ENCODE results near the gene SAMD14.

The SAMD14 gene
- 0.52 to 0.78 (median 0.77) reads per million in 3 donors for total RNA-seq

- Histone ChIP-seq H3K27ac (ENCODE audit: insufficient read depth, low read length, poor library complexity, severe bottlenecking) (peak within 1 kb of the TSS; percentile 32), H3K4me1 (ENCODE audit: control insufficient read depth, insufficient read depth, low read length, poor library complexity, severe bottlenecking) (peaks cover 21% of the 10 kb centered on the region), H3K9me3 (ENCODE audit: control insufficient read depth, low read length) (no peaks in the 10 kb centered on the region), H3K36me3 (ENCODE audit: control insufficient read depth, insufficient read depth, low read length) (peaks cover 7% of the 10 kb centered on the region), H3K4me3 (ENCODE audit: insufficient read depth, low read depth, low read length, poor library complexity, severe bottlenecking) (peak within 1 kb of the TSS; percentile 62), H3K27me3 (replicated peaks; ENCODE audit: control insufficient read depth, insufficient read depth, low read length, poor library complexity, severe bottlenecking) (no peaks in the 10 kb centered on the region)
- peak; percentile 36 to 46 (median 44) for DNase-seq
These were observed at the start of gene SAMD14 for GRCh38 chr17:50129728-50130558. TSS of gene SAMD14 (minus strand) at chr17:50130160. CDS start at chr17:50124959, 5,201 bp downstream.

GRCh38 chr17:50177983-50178834, 48.2 kb upstream of the SAMD14 start:
- Histone ChIP-seq H3K27ac (ENCODE audit: insufficient read depth, low read length, poor library complexity, severe bottlenecking) (no peak overlapping the region), H3K4me3 (ENCODE audit: insufficient read depth, low read depth, low read length, poor library complexity, severe bottlenecking) (no peak overlapping the region), H3K4me1 (ENCODE audit: control insufficient read depth, insufficient read depth, low read length, poor library complexity, severe bottlenecking) (no peaks in the 10 kb centered on the region), H3K9me3 (ENCODE audit: control insufficient read depth, low read length) (no peaks in the 10 kb centered on the region), H3K36me3 (ENCODE audit: control insufficient read depth, insufficient read depth, low read length) (no peaks in the 10 kb centered on the region), H3K27me3 (replicated peaks; ENCODE audit: control insufficient read depth, insufficient read depth, low read length, poor library complexity, severe bottlenecking) (no peaks in the 10 kb centered on the region)
- peak; percentile 12 to 41 (median 27) for DNase-seq

- H3K27ac ChIP-seq (ENCODE audit: insufficient read depth, low read length, poor library complexity, severe bottlenecking), result no peak overlapping the region
These were observed 47.5 kb upstream of the SAMD14 start for GRCh38 chr17:50177476-50177875.

DNA sequence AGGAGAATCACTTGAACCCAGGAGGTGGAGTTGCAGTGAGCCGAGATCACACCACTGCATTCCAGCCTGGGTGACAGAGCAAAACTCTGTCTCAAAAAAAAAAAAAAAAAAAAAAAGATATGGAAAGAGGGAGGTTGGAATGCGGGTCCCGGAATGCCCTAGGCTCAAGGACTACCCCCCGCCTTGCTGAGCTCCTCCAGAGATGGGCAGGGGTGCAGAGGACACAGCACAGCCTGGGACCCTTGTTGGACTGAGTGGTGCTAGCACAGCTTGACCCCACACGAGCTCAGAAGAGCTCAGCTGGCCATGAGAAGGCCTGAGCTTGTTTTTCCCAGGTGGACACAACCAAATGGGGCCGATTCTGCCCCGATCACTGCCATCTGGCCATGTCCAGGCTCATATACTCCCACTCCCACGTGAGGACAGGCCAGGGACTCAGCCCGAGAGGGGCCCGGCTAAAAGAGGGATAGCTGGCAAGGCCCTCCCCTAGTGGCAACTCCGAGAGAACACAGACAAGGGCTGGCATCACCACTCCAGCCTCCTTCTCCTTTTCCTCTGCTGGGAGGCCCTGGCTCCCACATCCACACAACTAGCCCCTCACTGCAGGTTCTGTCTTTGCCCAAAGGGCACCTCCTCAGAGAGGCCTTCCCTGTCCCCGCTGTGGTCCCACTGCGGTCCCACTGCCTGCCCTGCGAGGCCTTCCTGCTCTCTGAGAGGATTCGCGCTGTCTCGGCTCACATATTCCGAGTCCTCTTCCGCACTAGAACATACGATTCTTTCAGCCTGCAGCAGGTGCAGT, 46.8 kb upstream of the SAMD14 start:
- no peaks in the 10 kb centered on the region for H3K27me3 ChIP-seq (replicated peaks; ENCODE audit: control insufficient read depth, insufficient read depth, low read length, poor library complexity, severe bottlenecking)
- no peaks in the 10 kb centered on the region for H3K4me1 ChIP-seq (ENCODE audit: control insufficient read depth, insufficient read depth, low read length, poor library complexity, severe bottlenecking)
- no peak overlapping the region for H3K4me3 ChIP-seq (ENCODE audit: insufficient read depth, low read depth, low read length, poor library complexity, severe bottlenecking)
- no peak overlapping the region for H3K27ac ChIP-seq (ENCODE audit: insufficient read depth, low read length, poor library complexity, severe bottlenecking)
- no peak for DNase-seq
- no peaks in the 10 kb centered on the region for H3K9me3 ChIP-seq (ENCODE audit: control insufficient read depth, low read length)
- no peaks in the 10 kb centered on the region for H3K36me3 ChIP-seq (ENCODE audit: control insufficient read depth, insufficient read depth, low read length)

More at GRCh38 chr17:50177476-50177875, 47.5 kb upstream of the SAMD14 start:
- Histone ChIP-seq H3K9me3 (ENCODE audit: control insufficient read depth, low read length) (no peaks in the 10 kb centered on the region), H3K4me3 (ENCODE audit: insufficient read depth, low read depth, low read length, poor library complexity, severe bottlenecking) (no peak overlapping the region), H3K36me3 (ENCODE audit: control insufficient read depth, insufficient read depth, low read length) (no peaks in the 10 kb centered on the region), H3K4me1 (ENCODE audit: control insufficient read depth, insufficient read depth, low read length, poor library complexity, severe bottlenecking) (no peaks in the 10 kb centered on the region), H3K27me3 (replicated peaks; ENCODE audit: control insufficient read depth, insufficient read depth, low read length, poor library complexity, severe bottlenecking) (no peaks in the 10 kb centered on the region)
- no peak for DNase-seq

GRCh38 chr17:50175035-50175807, 45.3 kb upstream of the SAMD14 start:
- no peaks in the 10 kb centered on the region for H3K9me3 ChIP-seq (ENCODE audit: control insufficient read depth, low read length)
- DNase-seq, result no peak
- no peaks in the 10 kb centered on the region for H3K36me3 ChIP-seq (ENCODE audit: control insufficient read depth, insufficient read depth, low read length)
- H3K27ac ChIP-seq (ENCODE audit: insufficient read depth, low read length, poor library complexity, severe bottlenecking), result no peak overlapping the region
- no peaks in the 10 kb centered on the region for H3K27me3 ChIP-seq (replicated peaks; ENCODE audit: control insufficient read depth, insufficient read depth, low read length, poor library complexity, severe bottlenecking)
- H3K4me1 ChIP-seq (ENCODE audit: control insufficient read depth, insufficient read depth, low read length, poor library complexity, severe bottlenecking), result no peaks in the 10 kb centered on the region
- H3K4me3 ChIP-seq (ENCODE audit: insufficient read depth, low read depth, low read length, poor library complexity, severe bottlenecking), result no peak overlapping the region

GRCh38 chr17:50174444-50174843, 44.5 kb upstream of the SAMD14 start:
- Histone ChIP-seq H3K4me1 (ENCODE audit: control insufficient read depth, insufficient read depth, low read length, poor library complexity, severe bottlenecking) (peaks cover 2% of the 10 kb centered on the region), H3K27me3 (replicated peaks; ENCODE audit: control insufficient read depth, insufficient read depth, low read length, poor library complexity, severe bottlenecking) (no peaks in the 10 kb centered on the region), H3K27ac (ENCODE audit: insufficient read depth, low read length, poor library complexity, severe bottlenecking) (no peak overlapping the region), H3K4me3 (ENCODE audit: insufficient read depth, low read depth, low read length, poor library complexity, severe bottlenecking) (no peak overlapping the region), H3K9me3 (ENCODE audit: control insufficient read depth, low read length) (no peaks in the 10 kb centered on the region), H3K36me3 (ENCODE audit: control insufficient read depth, insufficient read depth, low read length) (no peaks in the 10 kb centered on the region)
- DNase-seq, result no peak

DNA sequence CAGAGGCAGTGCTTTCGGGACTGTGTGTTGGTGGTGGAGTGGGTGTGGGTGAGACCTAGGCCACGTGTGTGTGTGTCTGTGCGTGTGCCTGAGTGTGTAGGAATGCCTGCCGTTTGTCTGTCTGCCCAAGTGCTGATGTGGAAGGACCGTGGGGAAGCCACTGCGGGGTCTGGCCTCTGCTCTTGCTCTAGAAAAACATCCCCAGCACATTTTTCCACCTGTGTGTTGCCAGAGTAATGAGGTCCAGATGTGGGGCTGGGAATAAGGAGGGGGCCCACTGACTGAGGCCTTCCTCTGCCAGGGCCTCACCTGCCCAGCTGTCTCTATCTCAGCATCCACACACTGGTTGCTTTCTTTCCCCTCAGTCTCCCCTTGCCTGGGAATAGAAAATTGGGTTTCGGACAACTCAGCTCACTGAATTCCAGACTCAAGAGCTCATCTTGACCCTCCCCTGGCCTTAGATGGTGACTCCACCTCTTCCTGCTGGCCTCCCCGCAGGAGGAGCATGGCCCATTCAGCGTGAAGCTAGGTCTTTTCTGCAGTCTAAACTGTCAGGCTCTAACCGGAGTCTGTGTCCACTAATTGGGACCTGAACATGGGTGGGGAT, 43.5 kb upstream of the SAMD14 start:
- Histone ChIP-seq H3K4me1 (ENCODE audit: control insufficient read depth, insufficient read depth, low read length, poor library complexity, severe bottlenecking) (peaks cover 6% of the 10 kb centered on the region), H3K4me3 (ENCODE audit: insufficient read depth, low read depth, low read length, poor library complexity, severe bottlenecking) (no peak overlapping the region), H3K27me3 (replicated peaks; ENCODE audit: control insufficient read depth, insufficient read depth, low read length, poor library complexity, severe bottlenecking) (no peaks in the 10 kb centered on the region), H3K36me3 (ENCODE audit: control insufficient read depth, insufficient read depth, low read length) (no peaks in the 10 kb centered on the region), H3K9me3 (ENCODE audit: control insufficient read depth, low read length) (no peaks in the 10 kb centered on the region), H3K27ac (ENCODE audit: insufficient read depth, low read length, poor library complexity, severe bottlenecking) (no peak overlapping the region)
- no peak for DNase-seq

DNA sequence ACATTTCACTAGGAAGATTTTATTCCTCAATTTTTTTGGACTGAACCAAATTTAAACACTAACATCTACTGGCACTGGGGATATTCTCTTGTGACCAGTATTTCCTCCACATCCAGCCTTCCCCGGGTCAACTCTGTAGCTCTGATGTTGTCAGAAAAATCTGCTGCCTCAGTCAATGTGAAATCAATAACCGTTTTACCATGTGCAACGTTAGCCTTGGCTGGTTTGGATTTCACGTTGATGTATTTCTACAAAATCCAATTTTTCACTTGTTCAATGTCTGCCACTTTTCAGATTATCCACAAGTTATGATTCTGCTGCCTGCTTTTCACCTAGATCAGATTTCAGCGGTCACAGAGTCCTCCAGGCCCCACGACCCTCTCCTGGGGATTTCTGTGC, 43.0 kb upstream of the SAMD14 start:
- no peak for DNase-seq
- Histone ChIP-seq H3K9me3 (ENCODE audit: control insufficient read depth, low read length) (no peaks in the 10 kb centered on the region), H3K4me3 (ENCODE audit: insufficient read depth, low read depth, low read length, poor library complexity, severe bottlenecking) (no peak overlapping the region), H3K36me3 (ENCODE audit: control insufficient read depth, insufficient read depth, low read length) (no peaks in the 10 kb centered on the region), H3K27ac (ENCODE audit: insufficient read depth, low read length, poor library complexity, severe bottlenecking) (no peak overlapping the region), H3K27me3 (replicated peaks; ENCODE audit: control insufficient read depth, insufficient read depth, low read length, poor library complexity, severe bottlenecking) (no peaks in the 10 kb centered on the region), H3K4me1 (ENCODE audit: control insufficient read depth, insufficient read depth, low read length, poor library complexity, severe bottlenecking) (peaks cover 6% of the 10 kb centered on the region)

- no peak overlapping the region for H3K27ac ChIP-seq (ENCODE audit: insufficient read depth, low read length, poor library complexity, severe bottlenecking)
- no peak overlapping the region for H3K4me3 ChIP-seq (ENCODE audit: insufficient read depth, low read depth, low read length, poor library complexity, severe bottlenecking)
- H3K27me3 ChIP-seq (replicated peaks; ENCODE audit: control insufficient read depth, insufficient read depth, low read length, poor library complexity, severe bottlenecking), result no peaks in the 10 kb centered on the region
- no peaks in the 10 kb centered on the region for H3K9me3 ChIP-seq (ENCODE audit: control insufficient read depth, low read length)
- DNase-seq, result no peak
- H3K36me3 ChIP-seq (ENCODE audit: control insufficient read depth, insufficient read depth, low read length), result no peaks in the 10 kb centered on the region
- H3K4me1 ChIP-seq (ENCODE audit: control insufficient read depth, insufficient read depth, low read length, poor library complexity, severe bottlenecking), result peaks cover 6% of the 10 kb centered on the region
These were observed 42.2 kb upstream of the SAMD14 start for GRCh38 chr17:50172130-50172529.

All from effector memory CD4-positive, alpha-beta T cell (primary cell).